IMR-90 (cell line): ENCODE results near the gene RFT1. TPM values are rescaled to one million over a fixed set of nuclear protein-coding genes. Genes with fewer than 3 reads are reported as not detected.

Experiments
- ATAC-seq: fragments of 200-7000 bp; cut with Tn5 transposase; 2 replicates; pipeline ENCODE4 v1.9.1; 2020; ENCODE audit warnings: low read depth, mild to moderate bottlenecking, moderate library complexity
- BruUV-seq: library from RNA; stranded (reverse); fragments of 400-500 nt; replicated peaks from 2 replicates; lab custom pipeline; 2021; lab: Mats Ljungman, UMichigan
- CTCF ChIA-PET: fragments of 300-600 bp; formaldehyde crosslinking; extraction: SDS; loops from one replicate; lab custom pipeline; 2021; ENCODE audit warnings: antibody characterized with exemption; lab: Yijun Ruan, JAX
- POLR2A ChIA-PET: fragments of 300-600 bp; sonication (Branson Sonifier 250); formaldehyde crosslinking; loops from one replicate; lab custom pipeline; 2022; ENCODE audit warnings: antibody characterized with exemption; ENCODE audit not compliant: unreplicated experiment; lab: Charles Lee
- DNase-seq: peaks from one replicate; pipeline ENCODE4 v3.0.0; 2013
- H2AFZ ChIP-seq: replicated peaks from 2 replicates; pipeline ENCODE3; 2013; ENCODE audit warnings: low read length, mild to moderate bottlenecking; ENCODE audit not compliant: poor library complexity
- H2AK5ac ChIP-seq: 2 replicates; pipeline ENCODE4 v1.6.1; 2013; ENCODE audit warnings: low read depth, low read length, inconsistent platforms
- H2AK9ac ChIP-seq: replicated peaks from 2 replicates; pipeline ENCODE3; 2013; ENCODE audit warnings: mild to moderate bottlenecking, low read depth, low read length, moderate library complexity; ENCODE audit not compliant: poor library complexity
- H2BK120ac ChIP-seq: 2 replicates; pipeline ENCODE4 v1.6.1; 2013; ENCODE audit warnings: low read depth, low read length, inconsistent platforms
- H2BK15ac ChIP-seq: 3 replicates; pipeline ENCODE4 v1.6.1; 2013; ENCODE audit warnings: low read depth, low read length, inconsistent platforms
- H2BK20ac ChIP-seq: 2 replicates; pipeline ENCODE4 v1.6.1; 2013; ENCODE audit warnings: low read depth, mild to moderate bottlenecking, inconsistent platforms, low read length, moderate library complexity
- H2BK5ac ChIP-seq: 2 replicates; pipeline ENCODE4 v1.6.1; 2013; ENCODE audit warnings: mild to moderate bottlenecking, low read depth, low read length, inconsistent platforms; ENCODE audit not compliant: poor library complexity, severe bottlenecking
- H3K14ac ChIP-seq: replicated peaks from 2 replicates; pipeline ENCODE4 v1.6.1; 2013; ENCODE audit warnings: low read depth, low read length, inconsistent platforms
- H3K18ac ChIP-seq: 2 replicates; pipeline ENCODE4 v1.6.1; 2013; ENCODE audit warnings: low read depth, low read length, control low read depth
- H3K23ac ChIP-seq: 2 replicates; pipeline ENCODE4 v1.6.1; 2013; ENCODE audit warnings: low read depth, low read length, inconsistent platforms
- H3K27ac ChIP-seq: 2 replicates; pipeline ENCODE4 v1.5.1; 2013; ENCODE audit warnings: mild to moderate bottlenecking, control low read depth, low read length; ENCODE audit not compliant: insufficient read depth
- H3K27me3 ChIP-seq: 2 replicates; pipeline ENCODE4 v1.6.1; 2013; ENCODE audit warnings: low read length; ENCODE audit not compliant: control insufficient read depth, insufficient read depth
- H3K36me3 ChIP-seq: 2 replicates; pipeline ENCODE4 v1.6.1; 2013; ENCODE audit warnings: low read length, mixed read lengths; ENCODE audit not compliant: control insufficient read depth, insufficient read depth
- H3K4ac ChIP-seq: 2 replicates; pipeline ENCODE4 v1.6.1; 2013; ENCODE audit warnings: low read depth, low read length, inconsistent platforms
- H3K4me1 ChIP-seq: 2 replicates; pipeline ENCODE4 v1.6.1; 2013; ENCODE audit warnings: low read length, mixed read lengths; ENCODE audit not compliant: control insufficient read depth, insufficient read depth
- H3K4me2 ChIP-seq: 2 replicates; pipeline ENCODE4 v1.6.1; 2013; ENCODE audit warnings: low read depth, mild to moderate bottlenecking, control low read depth, low read length, moderate library complexity
- H3K4me3 ChIP-seq: 2 replicates; pipeline ENCODE4 v1.5.1; 2013; ENCODE audit warnings: low read depth, mild to moderate bottlenecking, control low read depth, low read length, moderate library complexity; ENCODE audit not compliant: insufficient read depth
- H3K56ac ChIP-seq: 2 replicates; pipeline ENCODE4 v1.6.1; 2013; ENCODE audit warnings: low read length, inconsistent platforms; ENCODE audit not compliant: insufficient read depth; ENCODE audit errors: extremely low read depth
- H3K79me1 ChIP-seq, 2 experiments: 2 replicates each; pipeline ENCODE4 v1.6.1; 2013; ENCODE audit warnings: low read length in 2 of 2, inconsistent platforms in 1 of 2, low read depth in 1 of 2
- H3K9ac ChIP-seq: 2 replicates; pipeline ENCODE4 v1.6.1; 2013; ENCODE audit warnings: low read depth, low read length, control low read depth
- H3K9me1 ChIP-seq: 2 replicates; pipeline ENCODE4 v1.6.1; 2013; ENCODE audit warnings: low read length, inconsistent platforms; ENCODE audit not compliant: insufficient read depth
- H3K9me3 ChIP-seq: 2 replicates; pipeline ENCODE4 v1.6.1; 2013; ENCODE audit warnings: low read length; ENCODE audit not compliant: control insufficient read depth, insufficient read depth
- H4K20me1 ChIP-seq: 2 replicates; pipeline ENCODE4 v1.6.1; 2013; ENCODE audit warnings: low read length, inconsistent platforms; ENCODE audit not compliant: insufficient read depth
- H4K5ac ChIP-seq: 2 replicates; pipeline ENCODE4 v1.6.1; 2013; ENCODE audit warnings: mild to moderate bottlenecking, low read depth, low read length, control low read depth
- H4K8ac ChIP-seq, 2 experiments: 2 replicates each; pipeline ENCODE4 v1.6.1; 2013; ENCODE audit warnings: low read depth in 2 of 2, low read length in 2 of 2, control low read depth in 1 of 2, inconsistent platforms in 1 of 2
- H4K91ac ChIP-seq: 2 replicates; pipeline ENCODE4 v1.6.1; 2013; ENCODE audit warnings: low read depth, low read length, inconsistent platforms; ENCODE audit not compliant: insufficient read depth
- CEBPB ChIP-seq: IDR thresholded peaks from 2 replicates; pipeline ENCODE4 v1.6.1; 2012; ENCODE audit warnings: low read depth, low read length, improper control_type of control experiment
- NFE2L2 ChIP-seq: fragments of 150-350 bp; IDR thresholded peaks from 2 replicates; pipeline ENCODE4 v1.6.1; 2016; ENCODE audit warnings: low read depth, mild to moderate bottlenecking, low read length
- RAD21 ChIP-seq: IDR thresholded peaks from 2 replicates; pipeline ENCODE4 v1.6.1; 2012; ENCODE audit warnings: low read length, improper control_type of control experiment
- WGBS, 2 experiments: methylation state at CpG; one replicate each; pipeline versions ENCODE4 v1.1.5 to v1.1.7; 2013; ENCODE audit warnings: missing lambda C conversion rate in 2 of 2; ENCODE audit not compliant: insufficient read length in 1 of 2; ENCODE audit errors: extremely low coverage in 2 of 2; 5-methylcytosine and 5-hydroxymethylcytosine counted together
- dilution Hi-C: fragments of 300-500 bp; cut with HindIII; formaldehyde crosslinking; loops from one replicate; pipeline ENCODE4 v1.14.3; 2018; ENCODE audit warnings: low sequenced_read_pairs; ENCODE audit not compliant: unreplicated experiment
- in situ Hi-C: fragments of 300-500 bp; cut with MboI; formaldehyde crosslinking; loops from 3 replicates; pipeline ENCODE4 v1.14.3; 2019; ENCODE audit warnings: low sequenced_read_pairs, inconsistent platforms, mixed read lengths
- intact Hi-C: fragments of 100-400 bp; cut with micrococcal nuclease; formaldehyde crosslinking; loops from 2 replicates; pipeline ENCODE4 v1.10.0; 2022
- polyA plus RNA-seq, 3 experiments: library from polyadenylated mRNA; depleted of rRNA; stranded (reverse); fragments of >200 nt; gene quantifications; 2 replicates each; pipeline ENCODE4 v1.2.3, GENCODE V29; 2012; ENCODE audit warnings: low replicate concordance in 1 of 3
- total RNA-seq: library from RNA; depleted of rRNA; stranded (reverse); fragments of >200 nt; gene quantifications from 2 replicates; pipeline ENCODE4 v1.2.3, GENCODE V29; 2012

RFT1 gene
- total and polyA plus RNA-seq, 2 of the 4 experiments (the other 2 are of a cell fraction): 14.5 to 23.5 TPM

DNA sequence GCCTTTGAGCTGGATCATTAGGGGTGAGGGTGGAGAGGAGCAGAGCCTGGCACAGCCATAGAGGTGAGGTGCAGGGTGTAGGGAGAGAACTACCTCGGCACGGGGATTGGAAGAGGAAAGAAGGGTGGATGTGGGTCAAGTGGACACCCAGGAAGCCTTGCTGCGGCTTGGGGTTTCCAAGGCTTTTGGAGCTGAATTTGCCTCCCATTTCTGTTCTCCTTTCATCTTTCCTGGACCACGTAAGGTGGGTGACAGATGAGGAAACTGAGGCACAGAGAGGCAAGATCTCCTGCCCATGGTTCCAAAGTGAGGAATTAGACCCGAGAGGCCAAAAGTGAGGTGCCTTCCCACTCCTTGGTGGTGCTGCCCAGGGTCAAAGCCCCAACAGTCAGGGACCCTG is 48.9 kb downstream of the RFT1 start:
- Histone ChIP-seq H3K56ac (no peak overlapping the region), H2BK5ac (no peak overlapping the region), H2BK120ac (no peak overlapping the region), H3K9me3 (no peaks in the 10 kb centered on the region), H3K14ac (no peak overlapping the region), H2AK9ac (no peak overlapping the region), H3K4ac (no peak overlapping the region), H3K18ac (no peak overlapping the region), H4K5ac (no peak overlapping the region), H3K36me3 (no peaks in the 10 kb centered on the region), H3K4me2 (no peak overlapping the region), H3K4me3 (no peak overlapping the region), H4K20me1 (no peaks in the 10 kb centered on the region; the same call in 1 of the 2 replicates), H2BK15ac (no peak overlapping the region), H2AFZ (no peak overlapping the region), H3K79me1 (no peaks in the 10 kb centered on the region), H4K91ac (no peak overlapping the region), H4K8ac (no peak overlapping the region), H3K9me1 (0 out of 2 replicates have a peak, but pooled peaks cover 3% of the 10 kb centered on the region), H3K23ac (no peak overlapping the region), H3K27me3 (no peaks in the 10 kb centered on the region), H3K4me1 (peaks cover 9% of the 10 kb centered on the region; the same call in 1 of the 2 replicates), H2BK20ac (no peak overlapping the region), H3K9ac (no peak overlapping the region), H3K27ac (no peak overlapping the region), H2AK5ac (no peak overlapping the region)
- ChIA-PET CTCF (no interaction called here), POLR2A (no interaction called here)
- intact Hi-C loops: no loop called here
- dilution Hi-C loops: no loop called here
- in situ Hi-C loops: no loop called here
- no TSS peak for BruUV-seq
- ATAC-seq: no peak
- no peak for TF ChIP-seq RAD21
- no peak for TF ChIP-seq CEBPB
- TF ChIP-seq NFE2L2: no peak
- no CpG with 5 or more reads among the region's 5 CpGs for WGBS, 2 experiments
- DNase-seq: no peak
